GM21737 (cell line): Measurements from ENCODE around the gene SMIM27.
"Not testable (repeated sequence)": the region's sequence is repeated elsewhere in the genome, so short reads cannot be mapped to it uniquely, and the experiment has no call there.

Experiments
- ATAC-seq: cut with Tn5 transposase; IDR thresholded peaks from one replicate; pipeline ENCODE4 v1.9.1; 2021; ENCODE audit warnings: mild to moderate bottlenecking, moderate library complexity; ENCODE audit not compliant: unreplicated experiment

Gene SMIM27, protein sequence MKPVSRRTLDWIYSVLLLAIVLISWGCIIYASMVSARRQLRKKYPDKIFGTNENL

DNA sequence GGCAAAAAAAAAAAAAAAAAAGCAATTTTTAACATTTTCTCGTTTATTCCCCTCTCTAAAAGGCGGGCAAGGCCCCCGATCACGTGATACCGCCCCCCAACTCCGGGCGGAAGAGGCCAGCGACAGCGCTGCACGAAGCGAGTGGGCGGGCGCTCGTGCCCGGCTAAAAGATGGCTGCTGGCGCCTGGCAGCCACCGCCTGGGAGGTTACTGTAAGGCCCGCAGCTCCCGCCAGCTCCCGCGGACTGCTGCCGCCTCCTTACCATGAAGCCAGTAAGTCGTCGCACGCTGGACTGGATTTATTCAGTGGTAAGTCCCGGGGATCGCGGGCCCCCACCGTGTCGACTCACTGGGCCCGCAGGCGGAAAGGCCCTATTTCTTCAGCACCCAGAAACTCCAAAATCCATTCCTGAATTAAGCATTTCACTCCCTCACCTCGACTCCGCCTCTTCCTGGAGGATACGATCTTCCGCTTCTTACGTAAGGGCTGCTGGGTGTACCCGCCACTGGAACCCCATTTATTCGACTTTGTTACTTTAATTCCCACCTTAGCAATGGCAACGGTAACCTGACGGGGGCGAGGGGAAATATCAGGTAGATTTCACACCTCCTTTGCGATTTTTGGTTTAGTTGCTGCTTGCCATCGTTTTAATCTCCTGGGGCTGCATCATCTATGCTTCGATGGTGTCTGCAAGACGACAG, at the start of gene SMIM27, which contains the start of gene TOPORS:
Gene SMIM27 (plus strand): TSS at position 156 of the 701 bp plus-strand sequence. CDS start 108 bp downstream, at position 264.
Gene TOPORS (minus strand): TSS at position 415 of the 701 bp plus-strand sequence. CDS start 150 bp downstream, at position 265.
- ATAC-seq = peak; percentile 66

DNA sequence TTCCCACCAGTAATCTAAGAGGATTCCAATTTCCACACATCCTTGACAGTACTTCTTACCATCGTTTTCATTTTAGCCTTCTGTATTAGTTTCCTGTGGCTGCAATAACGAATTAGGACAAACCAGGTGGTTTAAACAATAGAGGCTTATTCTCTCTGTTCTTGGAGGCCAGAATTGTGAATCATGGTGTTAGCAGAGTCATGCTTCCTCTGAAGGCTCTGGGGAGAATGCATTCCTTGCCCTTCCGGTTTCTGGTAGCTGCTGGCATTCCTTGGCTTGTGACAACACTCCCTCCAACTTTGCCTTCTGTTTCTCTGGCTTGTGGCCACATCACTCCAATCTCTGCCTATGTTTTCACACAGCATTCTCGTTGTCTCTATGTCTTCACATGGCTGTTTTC, 49.7 kb upstream of the SMIM27 start:
- ATAC-seq = no peak

DNA sequence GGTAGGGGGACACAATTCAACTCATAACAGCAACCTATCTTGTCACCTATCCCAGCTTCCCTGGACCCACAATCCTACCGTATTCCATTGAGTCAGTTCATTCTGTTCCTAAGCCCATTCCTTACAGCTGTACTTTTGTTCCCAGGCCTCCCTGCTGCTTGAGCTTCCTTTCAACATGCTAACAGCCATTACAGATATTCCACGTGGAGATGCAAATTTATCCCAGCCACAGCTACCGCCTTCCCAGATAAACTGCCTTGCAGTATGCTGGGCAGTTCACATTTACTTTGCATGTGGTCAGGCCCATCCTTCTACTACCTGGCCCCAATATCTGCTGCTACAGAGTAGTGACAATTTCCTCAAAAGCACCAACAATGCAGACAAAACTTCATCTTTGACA, 49.1 kb upstream of the SMIM27 start:
- no peak for ATAC-seq

DNA sequence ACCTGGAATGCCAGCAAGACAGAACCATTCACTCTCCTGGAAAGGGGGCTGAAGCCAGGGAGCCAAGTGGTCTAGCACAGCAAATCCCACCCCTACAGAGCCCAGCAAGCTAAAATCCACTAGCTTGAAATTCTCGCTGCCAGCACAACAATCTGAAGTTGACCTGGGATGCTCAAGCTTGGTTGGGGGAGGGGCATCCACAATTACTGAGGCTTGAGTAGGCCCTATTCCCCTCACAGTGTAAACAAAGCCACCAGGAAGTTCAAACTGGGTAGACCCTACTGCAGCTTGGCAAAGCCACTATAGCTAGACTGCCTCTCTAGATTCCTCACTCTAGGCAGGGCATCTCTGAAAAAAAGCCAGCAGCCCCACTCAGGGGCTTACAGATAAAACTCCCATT, 43.4 kb upstream of the SMIM27 start:
- ATAC-seq = no peak

DNA sequence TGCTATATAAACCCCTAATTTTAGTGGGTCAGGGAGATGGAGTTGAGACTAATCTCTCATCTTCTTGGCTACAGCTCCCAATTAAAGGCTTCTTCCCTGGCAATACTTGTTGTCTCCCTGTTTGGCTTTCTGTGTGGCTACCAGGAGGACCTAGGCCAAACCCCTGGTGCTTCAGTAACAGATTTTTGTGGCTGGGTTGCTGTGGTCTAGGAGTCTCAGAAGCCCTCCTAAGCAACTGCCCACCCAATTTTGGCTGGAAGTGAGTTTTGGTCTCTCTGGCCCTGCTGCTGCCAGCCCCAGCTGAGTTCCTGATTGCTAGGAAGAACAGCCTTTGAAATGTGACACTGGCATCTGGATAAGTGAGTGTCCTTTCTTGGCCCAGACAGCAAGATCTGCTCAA, 35.9 kb upstream of the SMIM27 start:
- no peak for ATAC-seq

DNA sequence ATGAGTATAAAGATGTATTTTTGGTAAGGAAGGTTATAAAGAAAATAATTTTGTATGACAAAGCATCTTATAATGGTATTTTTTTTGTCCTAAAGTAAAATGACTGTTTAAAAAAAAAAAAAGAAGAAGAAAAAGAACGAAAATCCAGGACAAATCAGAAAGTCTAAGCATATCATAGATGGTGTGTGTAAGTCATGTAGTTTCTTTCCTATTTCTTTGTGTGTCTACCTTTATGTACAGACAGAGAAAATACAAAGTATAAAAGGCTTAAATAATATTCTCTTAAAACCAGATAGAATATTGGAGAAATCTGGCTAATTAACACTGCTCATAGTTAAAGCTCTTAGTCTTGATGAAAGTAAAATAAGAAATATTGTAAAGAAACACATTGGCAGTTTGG, 33.9 kb upstream of the SMIM27 start:
- ATAC-seq = no peak

DNA sequence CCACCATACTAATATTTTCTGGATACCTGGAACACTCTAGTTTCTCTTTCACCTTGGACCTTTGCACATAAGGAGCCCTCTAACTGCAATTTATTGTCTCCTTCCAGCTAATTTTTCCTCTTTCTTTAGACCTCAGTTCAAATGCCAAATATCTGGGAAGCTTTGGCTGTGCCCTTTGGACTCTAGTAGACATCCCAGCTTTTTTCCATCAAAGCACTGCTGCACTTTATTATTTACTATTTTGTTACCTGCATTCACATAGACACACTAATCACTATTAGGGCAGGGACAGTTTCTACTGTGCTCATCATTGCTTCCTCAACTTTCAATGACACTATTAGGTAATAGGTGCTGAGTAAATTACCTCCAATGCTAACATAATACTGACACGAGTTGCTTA, 28.2 kb upstream of the SMIM27 start:
- ATAC-seq = no peak

DNA sequence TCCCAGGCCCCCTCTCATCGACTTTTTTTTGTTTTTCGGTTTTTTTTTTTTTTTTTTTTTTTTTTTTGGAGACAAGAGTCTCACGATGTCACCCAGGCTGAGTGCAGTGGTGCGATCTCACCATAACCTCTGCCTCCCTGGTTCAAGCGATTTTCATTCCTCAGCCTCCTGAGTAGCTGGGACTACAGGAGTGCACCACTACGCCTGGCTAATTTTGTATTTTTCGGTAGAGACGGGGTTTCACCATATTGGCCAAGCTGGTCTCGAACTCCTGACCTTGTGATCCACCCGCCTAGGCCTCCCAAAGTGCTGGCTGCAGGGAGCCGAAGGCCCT, 27.6 kb upstream of the SMIM27 start:
- ATAC-seq = not testable (repeated sequence)

DNA sequence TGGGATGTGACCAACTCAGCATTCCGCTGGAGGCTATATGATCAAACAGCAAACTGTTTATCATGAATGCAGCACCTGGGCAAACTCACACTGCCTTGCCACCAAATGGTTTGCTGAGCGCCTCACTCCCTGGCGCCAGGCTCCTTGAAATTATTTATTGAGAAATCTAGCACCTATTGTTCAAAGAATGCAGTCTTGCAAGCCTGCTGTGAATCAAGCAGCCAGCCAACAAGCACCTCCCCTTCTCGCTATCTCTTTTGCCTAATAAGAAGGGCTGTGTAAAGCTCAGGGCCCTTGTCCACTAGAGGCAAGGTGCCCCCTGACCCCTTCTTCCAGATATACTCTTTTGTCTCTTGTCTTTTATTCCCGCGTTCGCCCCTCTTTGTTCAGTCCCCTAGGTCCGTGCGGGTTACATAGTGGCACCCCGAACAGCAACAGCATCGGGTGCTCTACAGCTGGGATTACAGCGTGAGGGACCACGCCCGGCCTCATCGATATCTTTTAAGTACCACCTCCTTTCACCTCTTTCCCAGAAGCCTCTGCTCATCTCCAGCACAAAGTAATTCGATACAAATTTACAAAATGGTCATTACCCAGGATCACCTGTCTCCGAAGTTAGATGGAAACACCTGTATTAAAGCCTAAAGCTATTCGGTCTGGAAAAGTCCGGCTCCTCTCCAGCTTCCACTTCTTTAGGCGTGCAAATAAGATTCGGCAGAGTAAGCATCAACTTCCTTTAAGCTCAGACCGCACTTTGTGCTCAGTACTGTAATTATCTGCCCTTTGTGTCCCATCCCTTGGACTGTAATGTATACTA, 27.0 kb upstream of the SMIM27 start:
- ATAC-seq = peak; percentile 13

DNA sequence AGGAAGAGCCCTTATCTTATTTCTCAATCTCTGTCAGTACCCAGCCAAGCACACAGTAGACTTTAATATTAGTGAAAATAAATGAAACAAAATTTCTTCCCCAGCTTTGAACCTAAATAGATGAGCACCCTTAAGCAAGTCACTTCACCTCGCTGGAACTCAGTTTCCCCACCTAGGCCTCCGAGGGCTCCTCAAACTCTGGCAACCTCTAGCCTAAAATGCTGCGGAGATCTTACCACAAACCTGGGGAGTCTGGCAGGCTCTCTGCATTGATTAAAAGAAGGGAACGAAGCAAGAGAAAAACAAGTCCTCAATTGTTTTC, 26.5 kb upstream of the SMIM27 start:
- ATAC-seq = no peak

DNA sequence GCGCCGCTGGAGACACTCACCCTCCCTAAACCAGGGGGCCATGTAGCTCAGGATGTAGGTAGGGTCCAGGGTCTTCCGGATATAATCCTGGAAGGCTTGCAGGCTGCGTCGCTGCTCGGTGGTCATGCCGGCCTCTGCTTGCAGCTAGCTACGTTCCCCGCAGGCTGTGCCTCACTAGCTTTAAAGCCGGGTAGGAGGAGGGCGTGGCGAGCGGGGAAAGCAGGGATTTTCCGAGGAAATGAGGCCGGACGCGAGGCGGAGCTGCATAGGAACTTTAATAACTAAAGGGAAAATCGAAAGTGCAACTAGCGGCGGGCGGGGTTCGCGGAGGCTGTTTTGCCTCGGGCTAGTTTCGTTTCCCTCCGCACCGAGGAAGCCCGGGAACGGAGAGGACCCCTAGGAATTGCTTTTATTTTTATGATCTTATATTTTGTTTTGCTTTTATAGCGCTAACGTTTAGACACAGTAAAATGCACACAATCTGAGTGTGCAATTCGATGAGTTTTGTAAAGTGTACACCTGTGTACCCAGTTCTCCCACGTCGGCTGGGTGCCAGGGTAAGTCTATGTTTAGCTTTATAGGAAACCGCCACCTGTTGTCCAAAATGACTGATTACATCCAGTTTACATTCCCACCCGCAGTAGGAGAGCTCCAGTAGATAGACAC, 26.0 kb upstream of the SMIM27 start, which contains the start of gene RIGI:
Gene RIGI (minus strand): TSS at position 156 of the 666 bp plus-strand sequence. CDS start 30 bp downstream, at position 126.
- peak; percentile 77 for ATAC-seq

DNA sequence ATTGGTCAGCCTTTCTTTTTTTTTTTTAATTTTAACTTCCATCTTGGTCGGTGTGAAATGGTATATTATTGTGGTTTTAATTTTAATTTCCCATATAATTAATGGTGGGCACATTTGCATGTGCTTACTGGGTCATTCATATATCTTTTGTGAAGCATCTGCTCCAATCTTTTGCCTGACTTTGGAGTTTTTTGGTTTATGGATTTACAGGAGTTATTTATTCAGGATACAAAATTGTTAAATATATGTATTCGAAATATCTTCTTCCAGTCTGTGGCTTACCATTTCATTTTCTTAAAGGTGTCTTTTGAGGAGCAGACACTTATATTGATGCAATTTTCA, 25.4 kb upstream of the SMIM27 start:
- no peak for ATAC-seq

DNA sequence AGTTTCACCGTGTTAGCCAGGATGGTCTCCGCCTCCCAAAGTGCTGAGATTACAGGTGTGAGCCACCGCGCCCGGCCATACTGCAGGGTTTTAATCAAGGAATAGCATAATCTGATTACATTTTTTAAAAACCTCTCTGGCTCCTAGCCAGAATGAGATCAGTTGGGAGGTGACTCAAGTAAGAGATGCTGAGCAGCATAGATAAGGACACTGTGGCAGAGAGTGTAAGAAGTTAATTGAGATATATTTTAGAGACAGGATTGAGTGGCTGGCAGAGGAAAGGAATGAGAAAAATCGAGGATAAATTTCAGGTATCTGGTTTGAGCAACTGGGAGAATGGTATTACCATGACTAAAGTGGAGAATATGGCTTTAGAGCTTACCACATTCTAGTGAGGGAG, 18.8 kb upstream of the SMIM27 start:
- no peak for ATAC-seq

DNA sequence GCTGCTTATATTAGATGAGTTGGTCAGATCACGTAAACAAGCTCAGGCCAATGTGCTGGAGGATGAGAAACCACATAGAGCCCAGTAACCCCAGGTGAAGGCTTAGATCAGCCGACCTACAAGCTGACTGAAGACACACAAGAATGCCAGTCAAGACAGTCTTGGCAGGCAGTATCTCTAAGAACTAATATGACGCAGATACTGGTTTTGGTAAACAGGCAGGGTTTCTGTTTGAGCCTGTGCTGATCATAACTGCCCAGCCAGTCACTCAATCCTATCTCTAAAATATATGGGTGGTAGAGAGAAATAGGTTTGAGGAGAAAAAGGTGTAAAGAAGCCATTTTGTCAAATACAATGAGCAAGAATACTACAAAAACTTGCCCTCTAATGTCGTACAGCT, 18.3 kb upstream of the SMIM27 start:
- ATAC-seq = no peak

DNA sequence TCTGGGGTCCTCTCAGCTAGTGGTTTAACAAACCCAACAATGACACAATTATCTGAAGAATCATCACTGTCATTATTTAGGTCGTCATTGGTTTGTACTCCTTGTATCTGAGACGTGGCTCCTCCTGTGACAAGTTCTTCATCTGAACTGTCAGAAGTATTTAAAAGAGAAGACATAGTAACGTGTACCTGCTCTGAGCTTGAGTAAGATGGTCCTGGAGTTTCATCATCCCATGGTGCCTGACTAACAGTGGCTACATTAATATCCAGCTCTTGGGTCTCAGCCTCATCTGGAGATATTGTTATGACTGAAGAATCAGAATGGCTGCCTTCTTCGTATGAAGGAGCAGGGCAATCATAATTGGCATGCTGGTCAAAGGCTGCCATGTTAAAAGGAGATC, 9.1 kb upstream of the SMIM27 start:
- ATAC-seq = no peak

DNA sequence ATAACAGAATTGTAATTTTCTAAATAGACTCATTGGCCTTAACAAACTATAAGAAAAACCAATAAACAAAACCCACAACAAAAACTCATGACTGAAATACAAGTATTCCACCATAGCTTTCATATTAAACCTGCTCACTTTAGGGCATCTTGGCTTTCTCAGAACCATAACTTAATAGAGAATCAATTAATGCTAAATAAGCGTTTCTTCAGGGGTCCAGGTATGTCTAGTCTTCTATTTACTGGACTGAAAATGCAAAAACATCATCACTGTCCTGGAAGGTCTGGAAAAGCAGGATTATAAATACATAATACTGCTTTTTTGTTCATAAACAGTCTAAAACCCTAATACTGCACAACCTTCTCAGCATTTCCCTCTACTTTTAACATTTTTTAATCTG, 6.2 kb upstream of the SMIM27 start:
- ATAC-seq = no peak

DNA sequence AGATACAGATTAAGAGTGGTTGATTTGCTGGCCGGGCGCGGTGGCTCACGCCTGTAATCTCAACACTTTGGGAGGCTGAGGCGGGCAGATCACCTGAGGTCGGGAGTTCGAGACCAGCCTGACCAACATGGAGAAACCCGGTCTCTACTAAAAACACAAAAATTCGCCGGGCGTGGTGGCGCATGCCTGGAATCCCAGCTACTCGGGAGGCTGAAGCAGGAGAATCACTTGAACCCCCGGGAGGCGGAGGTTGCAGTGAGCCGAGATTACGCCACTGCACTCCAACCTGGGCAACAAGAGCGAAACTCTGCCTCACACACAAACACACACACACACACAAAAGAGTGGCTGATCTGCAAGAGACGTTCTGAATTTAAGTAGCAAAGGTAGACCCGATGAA, 3.9 kb upstream of the SMIM27 start:
- not testable (repeated sequence) for ATAC-seq

DNA sequence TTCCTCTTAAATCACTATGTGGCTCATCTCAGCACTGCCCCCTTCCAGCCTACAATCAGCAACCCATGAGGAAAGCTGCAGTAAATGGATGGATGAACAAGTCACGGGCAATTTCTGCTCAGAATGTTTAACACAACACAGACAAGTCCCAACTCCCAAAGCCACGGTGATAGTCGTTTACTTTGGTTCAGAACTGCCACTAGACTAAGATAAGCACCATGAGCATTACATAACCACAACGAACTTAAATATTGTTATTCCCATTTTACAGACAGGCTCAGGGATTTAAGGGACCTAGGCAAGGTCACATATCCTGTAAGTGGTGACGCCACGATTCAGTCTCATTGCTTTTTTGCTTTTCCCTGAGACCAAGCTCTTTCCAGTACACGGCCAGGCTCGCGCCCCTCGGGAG, 2.0 kb upstream of the SMIM27 start:
- no peak for ATAC-seq

DNA sequence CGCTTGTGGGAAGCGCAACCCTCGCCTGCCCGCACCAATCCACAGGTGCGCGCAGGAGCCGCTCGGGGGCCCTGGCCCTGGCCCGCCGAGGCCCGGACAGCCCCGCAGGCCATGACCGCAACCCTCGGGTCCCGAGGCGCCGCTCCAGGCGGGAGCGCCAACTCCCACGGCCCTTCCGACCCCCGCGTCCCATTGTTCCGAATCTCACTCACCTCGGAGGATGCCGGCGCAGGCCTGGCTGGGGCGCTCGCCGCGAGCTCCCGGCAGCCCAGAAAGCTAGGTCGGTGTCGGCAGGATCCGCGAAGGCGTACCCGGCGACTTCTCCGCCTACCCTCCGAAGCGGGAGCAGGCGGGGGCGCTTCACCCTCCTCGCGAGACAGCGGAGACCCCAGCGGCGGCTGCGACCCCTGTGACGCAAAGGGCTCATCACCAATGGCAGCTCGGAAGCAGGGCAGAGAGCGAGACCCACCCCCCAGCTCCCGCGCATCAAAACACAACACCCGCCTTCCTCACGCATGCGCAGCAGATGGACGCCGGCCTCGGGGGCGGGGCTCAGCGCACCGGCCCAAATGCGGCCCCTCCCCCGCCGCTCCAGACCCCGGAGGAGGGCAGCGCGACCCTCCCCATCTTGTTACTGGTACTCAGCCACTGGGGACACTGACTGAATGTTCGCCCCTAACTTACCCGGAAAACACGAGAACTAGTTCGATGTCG, 1.4 kb upstream of the SMIM27 start:
- ATAC-seq = peak; percentile 69

DNA sequence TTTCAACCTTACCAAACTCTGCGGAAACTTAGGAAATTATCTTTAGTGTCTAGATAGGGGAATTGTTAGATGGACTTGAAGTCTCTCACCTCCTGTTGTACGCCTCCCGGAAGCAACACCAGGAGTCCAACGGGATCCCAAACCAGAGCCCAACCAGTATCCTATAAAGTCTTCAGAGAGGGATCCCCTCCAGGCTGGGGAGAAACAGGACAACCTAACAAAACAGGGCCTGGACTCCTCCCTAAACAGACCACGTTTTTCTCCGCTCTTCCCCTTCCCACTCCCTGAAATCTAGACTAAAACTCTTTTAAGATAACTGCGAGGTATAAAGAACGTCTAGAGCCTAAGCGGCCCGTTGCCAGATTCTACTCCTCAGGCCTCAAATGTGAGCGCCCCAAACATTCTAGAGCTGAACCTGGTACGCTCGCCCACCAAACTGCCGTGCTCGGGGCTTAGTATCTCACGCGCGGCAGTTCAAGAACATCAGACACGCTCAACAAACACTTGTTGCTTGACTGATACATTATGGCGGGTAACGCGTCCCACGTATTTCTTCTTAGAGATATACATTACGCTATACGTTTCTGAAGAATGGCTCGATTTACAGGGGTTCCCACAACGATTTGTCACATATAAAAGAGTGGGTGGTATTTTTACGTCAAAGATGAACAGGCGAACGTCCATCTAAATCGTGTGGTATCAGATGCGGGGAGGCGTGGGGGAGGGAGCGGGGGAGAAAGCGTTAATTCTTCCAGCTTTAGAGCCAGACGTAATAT, 663 bp upstream of the SMIM27 start:
- ATAC-seq = peak; percentile 4
